NK-92 (cell line): Measurements from ENCODE around the gene HMCN1.

Experiments used
- DNase-seq: peaks from one replicate; lab custom pipeline; 2025; ENCODE audit not compliant: unreplicated experiment; lab: John Stamatoyannopoulos, UW

The HMCN1 gene

DNA sequence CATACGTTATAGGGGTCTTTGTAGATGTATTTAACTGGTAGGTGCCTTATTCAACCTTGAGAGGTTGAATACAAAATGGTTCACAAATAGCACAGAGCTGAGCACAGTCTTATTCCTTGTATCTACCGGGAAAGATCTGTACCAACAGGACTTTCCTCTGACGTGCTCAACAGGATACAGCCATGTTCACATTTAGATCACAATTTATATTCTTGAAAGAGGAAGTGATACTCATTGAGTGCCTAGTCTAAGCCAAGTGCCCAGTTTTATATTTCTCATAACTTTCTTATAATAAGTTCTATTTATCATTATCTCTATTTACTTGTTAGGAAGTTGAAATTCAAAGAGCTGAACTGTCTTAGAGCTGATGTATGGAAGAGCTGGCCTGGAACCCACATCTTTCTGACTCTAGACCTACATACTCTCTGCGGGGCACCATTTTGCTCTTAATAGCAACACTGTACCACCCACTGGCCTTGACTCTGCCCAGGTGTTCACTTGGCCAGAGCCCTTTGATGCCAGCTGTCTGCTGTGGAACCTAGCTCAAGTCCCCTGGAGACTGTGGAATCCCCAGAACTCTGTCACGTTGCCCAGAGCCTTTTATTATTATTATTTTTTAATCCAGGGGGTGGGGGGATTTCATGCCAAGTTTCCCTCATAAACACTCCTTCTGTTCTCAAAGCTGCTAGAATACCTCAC is 484.6 kb downstream of the HMCN1 start:
- no peak for DNase-seq

DNA sequence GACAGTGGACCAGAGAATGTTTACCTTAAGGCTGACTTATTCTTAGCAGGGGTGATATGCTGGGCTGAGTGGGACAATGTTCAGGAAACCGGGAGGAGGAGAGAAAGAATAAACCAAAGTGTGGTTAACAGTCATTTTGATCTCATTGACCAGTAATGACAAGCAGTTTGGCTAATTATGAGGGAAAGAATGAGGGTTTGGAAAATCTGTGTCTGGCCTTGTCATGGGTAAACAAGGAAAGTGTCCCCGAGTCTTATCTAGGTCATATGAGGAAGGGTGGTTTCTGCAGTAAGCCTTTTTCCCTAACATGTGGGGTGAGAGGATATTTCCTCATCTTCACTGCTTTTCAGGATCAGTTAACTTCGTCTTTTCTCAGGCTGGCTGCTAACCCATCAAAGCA is 485.9 kb downstream of the HMCN1 start:
- DNase-seq = no peak

DNA sequence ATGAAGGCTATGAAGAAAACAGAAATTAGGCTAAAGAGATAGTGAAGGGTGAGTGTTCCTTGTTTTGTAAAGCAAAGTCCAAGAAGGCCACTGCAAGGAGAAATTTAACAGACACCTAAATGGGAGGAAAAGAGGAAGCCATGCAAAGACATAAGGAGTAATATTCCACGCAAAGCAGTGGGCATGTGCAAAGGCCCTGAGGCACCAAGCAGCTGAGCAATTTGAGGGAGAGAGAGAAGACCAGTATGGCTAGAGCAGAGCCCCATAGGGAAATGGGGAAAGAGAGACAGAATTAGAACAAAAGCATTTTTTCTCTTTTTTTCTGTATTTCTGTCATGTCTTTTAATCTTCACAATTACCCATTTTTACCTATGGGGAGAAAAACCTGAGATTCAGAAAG is 486.7 kb downstream of the HMCN1 start:
- DNase-seq = no peak

DNA sequence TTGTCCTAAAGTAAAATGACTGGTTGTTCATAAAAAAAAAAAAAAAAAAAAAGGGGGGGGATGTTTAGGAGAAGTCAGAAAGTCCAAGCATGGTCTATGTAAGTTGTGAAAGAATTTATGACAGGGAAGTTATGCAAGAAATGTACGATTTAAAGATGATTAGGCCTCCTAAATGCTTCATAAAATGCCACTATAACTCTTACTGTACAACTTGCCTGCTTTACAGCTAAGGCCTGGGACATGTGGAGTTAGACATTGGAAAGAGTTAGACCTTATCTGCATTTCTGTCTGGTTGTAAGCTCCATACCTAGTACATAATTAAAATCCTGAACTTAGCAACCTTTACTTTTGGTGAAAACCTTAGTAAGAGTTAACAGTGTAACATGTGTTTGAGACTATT is 490.9 kb downstream of the HMCN1 start:
- no peak for DNase-seq

DNA sequence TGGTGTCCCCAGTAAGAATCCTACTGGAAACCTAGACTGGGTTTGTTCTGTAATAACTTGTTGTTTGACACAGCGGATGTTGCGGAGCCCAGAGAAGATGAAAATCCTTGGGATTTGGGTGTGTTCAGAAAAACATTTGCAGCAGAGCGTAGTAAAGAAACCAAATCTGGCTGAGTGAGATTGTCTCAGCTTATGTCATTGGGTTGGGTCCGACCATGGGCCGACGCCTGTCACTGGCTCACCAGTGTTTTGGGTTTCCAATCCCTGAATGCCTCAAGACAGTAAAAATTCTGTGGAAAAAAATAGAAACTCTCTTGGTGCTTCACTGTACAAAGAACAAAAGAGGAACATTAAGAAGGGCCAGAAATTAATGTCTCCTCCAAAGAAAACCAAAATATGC is 494.6 kb downstream of the HMCN1 start:
- no peak for DNase-seq

DNA sequence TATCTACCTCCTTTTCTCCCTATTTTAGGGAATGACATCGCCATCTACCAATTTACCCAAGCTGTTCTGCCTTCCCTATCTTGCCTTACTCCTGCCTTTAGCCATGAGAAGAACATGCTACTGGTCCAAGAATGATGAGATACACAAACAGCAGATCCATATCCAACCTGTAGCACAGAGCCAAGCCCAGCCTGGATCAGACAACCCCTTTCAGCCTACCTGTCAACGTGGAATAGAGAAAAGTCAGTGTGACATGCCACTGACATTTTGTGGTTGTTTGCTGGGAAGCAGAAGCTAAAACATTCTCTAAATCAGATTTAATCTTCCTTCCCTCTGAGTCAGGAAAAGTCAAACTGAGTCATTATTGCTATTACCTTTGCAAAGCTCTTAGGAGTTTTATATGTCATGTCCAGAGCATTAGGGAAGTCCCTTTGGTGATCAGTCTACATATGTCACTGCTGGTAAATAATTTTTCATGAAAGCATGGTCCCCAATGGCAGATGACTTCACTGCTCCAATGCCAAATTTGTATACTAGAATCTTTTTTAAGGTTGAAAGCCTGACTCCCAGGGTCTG is 497.8 kb downstream of the HMCN1 start:
- DNase-seq = no peak

DNA sequence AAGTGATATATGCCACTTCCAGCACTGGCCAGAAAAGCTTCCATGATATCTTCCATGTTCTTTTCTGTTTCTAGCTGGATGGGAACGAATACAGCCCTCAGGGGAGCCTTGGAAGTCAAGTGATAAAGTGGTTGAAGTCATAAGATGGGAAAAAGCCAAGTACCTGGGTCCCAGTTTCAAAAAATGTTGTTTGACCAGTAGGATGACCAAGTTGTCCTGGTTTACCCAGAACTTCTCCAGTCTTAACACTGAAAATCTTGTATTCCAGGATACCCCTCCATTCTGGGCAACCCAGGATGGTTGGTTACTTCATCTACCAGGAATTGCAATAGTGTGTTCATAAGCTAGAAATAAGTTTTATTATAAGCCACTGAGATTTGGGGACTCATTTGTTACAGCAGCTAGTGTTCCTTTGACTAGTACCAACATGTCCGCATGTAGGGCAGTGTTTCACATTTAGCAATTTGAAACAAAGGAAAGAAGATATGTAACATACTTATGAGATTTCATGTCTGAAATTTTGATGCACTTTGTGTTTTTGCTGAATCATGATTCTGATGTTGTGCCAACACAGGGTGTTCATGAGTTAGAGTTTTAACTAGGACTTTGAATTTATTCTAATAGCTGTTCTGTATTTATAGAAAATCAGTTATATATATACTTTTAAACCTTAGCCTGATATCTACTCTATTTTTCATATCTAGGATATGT is 500.9 kb downstream of the HMCN1 start:
- no peak for DNase-seq

DNA sequence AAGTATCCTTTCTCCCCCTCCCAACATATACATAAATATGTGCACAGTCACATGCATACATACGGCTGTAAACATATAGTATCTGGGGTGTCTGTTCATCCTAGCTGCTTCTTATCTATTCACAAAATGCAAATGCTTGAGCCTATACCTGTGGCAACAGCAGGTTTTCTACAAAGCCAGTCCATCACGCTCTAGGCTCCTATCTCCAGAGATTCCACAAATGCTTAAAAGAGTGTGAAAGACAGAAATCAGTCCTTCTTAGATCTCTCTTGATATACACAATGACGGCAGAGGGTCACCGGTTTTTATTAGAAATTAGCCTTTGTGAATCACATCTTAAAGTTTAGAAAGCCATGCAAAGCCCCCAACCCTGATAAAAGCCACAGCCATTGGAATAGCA is 501.5 kb downstream of the HMCN1 start:
- no peak for DNase-seq

DNA sequence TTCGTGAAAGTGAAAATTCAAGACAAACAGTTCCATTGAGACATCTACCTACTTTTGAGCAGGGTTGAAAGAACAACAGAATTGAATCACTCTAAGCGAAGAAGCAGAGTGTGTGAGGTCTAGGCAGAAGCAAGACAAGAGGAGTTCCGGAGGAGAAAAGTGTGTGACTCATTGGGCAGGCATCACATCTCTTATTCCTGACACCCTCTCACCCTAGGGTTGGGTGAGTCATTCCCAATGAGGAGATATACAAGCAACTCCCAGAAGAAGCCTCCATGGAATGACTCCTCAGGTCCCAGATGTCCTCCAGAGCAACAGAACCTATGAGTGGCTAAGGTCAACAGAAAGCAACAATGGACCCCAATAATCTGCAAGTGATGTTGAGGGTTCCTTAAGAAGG is 502.7 kb downstream of the HMCN1 start:
- no peak for DNase-seq

DNA sequence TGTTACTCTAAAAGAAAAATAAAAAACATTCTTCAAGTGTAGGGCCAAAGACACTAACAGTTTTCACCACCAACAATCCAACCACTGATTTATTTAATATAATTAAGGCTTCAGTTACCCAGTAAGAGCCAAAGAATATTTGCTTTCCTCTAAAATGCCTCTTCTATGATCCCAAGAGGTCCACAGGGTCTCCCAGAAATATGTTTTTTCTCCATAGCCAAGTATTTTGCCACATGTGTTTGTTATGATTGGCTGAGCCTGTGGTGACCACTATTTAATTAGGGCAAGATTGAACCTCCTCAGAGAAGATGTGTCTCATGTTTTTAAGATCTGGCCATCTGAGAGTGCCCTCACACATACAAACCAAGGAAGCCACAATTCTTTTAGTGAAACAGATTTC is 505.0 kb downstream of the HMCN1 start:
- DNase-seq = no peak

DNA sequence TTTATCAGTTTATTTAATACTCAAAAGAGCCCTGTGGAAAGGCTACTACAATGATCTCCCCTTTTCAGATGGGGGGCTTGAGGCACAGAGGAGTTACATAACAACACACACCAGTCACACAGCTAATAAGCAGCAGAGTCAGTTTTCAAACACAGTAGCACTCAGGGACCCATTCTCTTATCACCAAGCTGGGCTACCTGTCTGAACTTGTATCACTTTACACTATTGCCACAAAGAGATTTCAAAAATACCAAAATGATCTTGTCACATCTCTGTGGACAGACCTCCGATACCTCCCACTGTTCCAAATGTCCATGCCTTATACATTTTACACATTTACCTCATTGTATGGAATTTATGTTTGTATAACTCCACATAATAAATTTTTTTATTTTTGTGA is 506.2 kb downstream of the HMCN1 start:
- no peak for DNase-seq
